PFSK-1 (cell line): Measurements from ENCODE around the gene LRP6.

Experiments
- FOXP2 ChIP-seq: optimal IDR thresholded peaks from 2 replicates; pipeline ENCODE3; 2011; ENCODE audit warnings: borderline replicate concordance, control low read depth, inconsistent platforms; ENCODE audit not compliant: insufficient read depth; ENCODE audit errors: extremely low read length, extremely low read depth
- POLR2AphosphoS5 ChIP-seq: IDR thresholded peaks from 2 replicates; pipeline ENCODE4 v1.6.1; 2012; ENCODE audit warnings: low read depth, mild to moderate bottlenecking, control low read depth, low read length, moderate library complexity
- SIN3A ChIP-seq: IDR thresholded peaks from 2 replicates; pipeline ENCODE4 v1.6.1; 2012; ENCODE audit warnings: mild to moderate bottlenecking, low read length, moderate library complexity, borderline replicate concordance; ENCODE audit not compliant: insufficient read depth
- TAF1 ChIP-seq: IDR thresholded peaks from 2 replicates; pipeline ENCODE4 v1.6.1; 2012; ENCODE audit warnings: low read length, control low read depth, borderline replicate concordance; ENCODE audit not compliant: insufficient read depth
- TF ChIP-seq, protein P1 (sequence below), 2 experiments: IDR thresholded peaks; 2 replicates each; pipeline versions ENCODE4 v1.6.1 to v1.8.0; 2011 to 2012; ENCODE audit warnings: low read depth in 2 of 2, low read length in 2 of 2, control low read depth in 1 of 2, inconsistent platforms in 1 of 2, mild to moderate bottlenecking in 1 of 2, moderate library complexity in 1 of 2; ENCODE audit not compliant: insufficient read depth in 1 of 2

Gene LRP6

DNA sequence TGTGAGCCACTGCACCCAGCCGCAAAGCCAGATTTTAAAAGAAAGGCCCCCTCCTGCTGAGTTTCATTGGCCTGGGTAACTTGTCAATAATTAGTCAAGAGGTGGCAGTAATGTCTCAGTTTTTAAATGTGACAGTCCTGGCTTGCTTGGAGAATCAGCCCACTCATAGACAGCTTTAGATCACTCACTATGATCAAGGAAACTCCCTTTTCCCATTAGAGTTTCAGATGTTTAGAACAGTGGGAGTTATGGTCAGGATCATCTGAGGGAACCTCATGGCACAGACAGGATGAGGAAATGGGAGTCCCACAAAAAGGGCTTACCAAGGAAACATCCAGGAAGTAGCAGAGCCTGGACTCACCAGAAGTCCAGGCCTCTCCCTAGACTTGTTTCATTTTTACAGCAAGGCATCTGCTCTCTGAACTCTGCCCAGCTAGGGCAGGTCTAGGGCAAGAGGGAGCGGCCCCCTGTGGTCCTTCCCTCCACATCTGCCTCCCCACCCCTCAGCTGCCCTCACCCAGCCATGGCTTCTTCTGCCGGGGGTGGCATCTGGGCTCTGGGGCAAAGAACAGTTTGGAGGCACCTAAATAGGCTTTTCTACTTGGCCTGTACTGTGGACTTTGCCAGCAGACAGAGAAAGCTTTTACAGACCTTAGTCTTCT is 184.9 kb downstream of the LRP6 start:
- TF ChIP-seq POLR2AphosphoS5 (no peak), SIN3A (no peak), TAF1 (no peak), FOXP2 (no peak)
- TF ChIP-seq, protein P1, sequence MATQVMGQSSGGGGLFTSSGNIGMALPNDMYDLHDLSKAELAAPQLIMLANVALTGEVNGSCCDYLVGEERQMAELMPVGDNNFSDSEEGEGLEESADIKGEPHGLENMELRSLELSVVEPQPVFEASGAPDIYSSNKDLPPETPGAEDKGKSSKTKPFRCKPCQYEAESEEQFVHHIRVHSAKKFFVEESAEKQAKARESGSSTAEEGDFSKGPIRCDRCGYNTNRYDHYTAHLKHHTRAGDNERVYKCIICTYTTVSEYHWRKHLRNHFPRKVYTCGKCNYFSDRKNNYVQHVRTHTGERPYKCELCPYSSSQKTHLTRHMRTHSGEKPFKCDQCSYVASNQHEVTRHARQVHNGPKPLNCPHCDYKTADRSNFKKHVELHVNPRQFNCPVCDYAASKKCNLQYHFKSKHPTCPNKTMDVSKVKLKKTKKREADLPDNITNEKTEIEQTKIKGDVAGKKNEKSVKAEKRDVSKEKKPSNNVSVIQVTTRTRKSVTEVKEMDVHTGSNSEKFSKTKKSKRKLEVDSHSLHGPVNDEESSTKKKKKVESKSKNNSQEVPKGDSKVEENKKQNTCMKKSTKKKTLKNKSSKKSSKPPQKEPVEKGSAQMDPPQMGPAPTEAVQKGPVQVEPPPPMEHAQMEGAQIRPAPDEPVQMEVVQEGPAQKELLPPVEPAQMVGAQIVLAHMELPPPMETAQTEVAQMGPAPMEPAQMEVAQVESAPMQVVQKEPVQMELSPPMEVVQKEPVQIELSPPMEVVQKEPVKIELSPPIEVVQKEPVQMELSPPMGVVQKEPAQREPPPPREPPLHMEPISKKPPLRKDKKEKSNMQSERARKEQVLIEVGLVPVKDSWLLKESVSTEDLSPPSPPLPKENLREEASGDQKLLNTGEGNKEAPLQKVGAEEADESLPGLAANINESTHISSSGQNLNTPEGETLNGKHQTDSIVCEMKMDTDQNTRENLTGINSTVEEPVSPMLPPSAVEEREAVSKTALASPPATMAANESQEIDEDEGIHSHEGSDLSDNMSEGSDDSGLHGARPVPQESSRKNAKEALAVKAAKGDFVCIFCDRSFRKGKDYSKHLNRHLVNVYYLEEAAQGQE (IDR thresholded peaks at IDR 0.05; ENCODE audit: insufficient read depth in 1 of 2, low read depth in 2 of 2, low read length in 2 of 2), result no peak

DNA sequence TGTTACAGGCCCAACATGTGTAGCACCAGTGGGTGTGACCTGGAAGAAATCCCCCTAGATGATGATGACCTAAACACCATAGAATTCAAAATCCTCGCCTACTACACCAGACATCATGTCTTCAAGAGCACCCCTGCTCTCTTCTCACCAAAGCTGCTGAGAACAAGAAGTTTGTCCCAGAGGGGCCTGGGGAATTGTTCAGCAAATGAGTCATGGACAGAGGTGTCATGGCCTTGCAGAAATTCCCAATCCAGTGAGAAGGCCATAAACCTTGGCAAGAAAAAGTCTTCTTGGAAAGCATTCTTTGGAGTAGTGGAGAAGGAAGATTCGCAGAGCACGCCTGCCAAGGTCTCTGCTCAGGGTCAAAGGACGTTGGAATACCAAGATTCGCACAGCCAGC is 187.6 kb downstream of the LRP6 start:
- no peak for TF ChIP-seq TAF1
- TF ChIP-seq SIN3A, result no peak
- TF ChIP-seq, protein P1 (IDR thresholded peaks at IDR 0.05; ENCODE audit: insufficient read depth in 1 of 2, low read depth in 2 of 2, low read length in 2 of 2), result no peak
- TF ChIP-seq FOXP2, result no peak
- TF ChIP-seq POLR2AphosphoS5, result no peak

DNA sequence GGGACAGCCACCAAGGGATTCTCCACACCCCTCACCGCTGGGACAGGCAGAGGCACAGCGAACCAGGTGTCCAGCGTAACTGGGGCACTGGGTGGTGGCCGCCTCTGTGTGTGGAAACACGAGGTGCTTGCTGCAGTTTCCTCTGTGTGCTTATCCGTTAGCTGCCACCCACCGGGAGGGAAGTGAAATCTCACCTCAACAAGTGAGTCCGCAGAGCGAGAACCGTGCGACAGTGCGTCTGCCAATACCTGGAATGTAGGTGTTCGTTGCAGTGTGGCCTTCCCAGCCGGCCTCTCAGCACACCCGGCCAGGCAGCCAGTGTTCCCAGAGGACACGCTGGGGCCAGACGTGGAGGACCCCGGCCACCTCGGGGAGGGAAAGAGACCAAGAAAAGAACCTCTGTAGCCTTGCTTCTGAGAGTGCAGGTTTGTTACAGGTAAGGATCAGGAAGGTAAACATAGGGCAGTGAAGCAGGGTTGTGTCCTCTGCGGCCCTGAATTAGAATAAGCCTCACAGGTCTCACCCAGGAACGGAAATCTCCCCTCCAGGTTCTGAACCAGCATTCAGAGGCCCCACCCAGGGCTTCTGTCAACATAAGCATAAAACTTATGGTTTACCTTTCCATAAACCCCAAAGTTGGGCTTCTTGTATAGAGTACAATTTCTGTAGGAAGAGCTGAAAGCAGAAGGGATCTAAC is 194.6 kb downstream of the LRP6 start:
- TF ChIP-seq FOXP2, result no peak
- TF ChIP-seq TAF1, result no peak
- no peak for TF ChIP-seq POLR2AphosphoS5
- TF ChIP-seq SIN3A, result no peak
- TF ChIP-seq, protein P1 (IDR thresholded peaks at IDR 0.05; ENCODE audit: insufficient read depth in 1 of 2, low read depth in 2 of 2, low read length in 2 of 2), result no peak

DNA sequence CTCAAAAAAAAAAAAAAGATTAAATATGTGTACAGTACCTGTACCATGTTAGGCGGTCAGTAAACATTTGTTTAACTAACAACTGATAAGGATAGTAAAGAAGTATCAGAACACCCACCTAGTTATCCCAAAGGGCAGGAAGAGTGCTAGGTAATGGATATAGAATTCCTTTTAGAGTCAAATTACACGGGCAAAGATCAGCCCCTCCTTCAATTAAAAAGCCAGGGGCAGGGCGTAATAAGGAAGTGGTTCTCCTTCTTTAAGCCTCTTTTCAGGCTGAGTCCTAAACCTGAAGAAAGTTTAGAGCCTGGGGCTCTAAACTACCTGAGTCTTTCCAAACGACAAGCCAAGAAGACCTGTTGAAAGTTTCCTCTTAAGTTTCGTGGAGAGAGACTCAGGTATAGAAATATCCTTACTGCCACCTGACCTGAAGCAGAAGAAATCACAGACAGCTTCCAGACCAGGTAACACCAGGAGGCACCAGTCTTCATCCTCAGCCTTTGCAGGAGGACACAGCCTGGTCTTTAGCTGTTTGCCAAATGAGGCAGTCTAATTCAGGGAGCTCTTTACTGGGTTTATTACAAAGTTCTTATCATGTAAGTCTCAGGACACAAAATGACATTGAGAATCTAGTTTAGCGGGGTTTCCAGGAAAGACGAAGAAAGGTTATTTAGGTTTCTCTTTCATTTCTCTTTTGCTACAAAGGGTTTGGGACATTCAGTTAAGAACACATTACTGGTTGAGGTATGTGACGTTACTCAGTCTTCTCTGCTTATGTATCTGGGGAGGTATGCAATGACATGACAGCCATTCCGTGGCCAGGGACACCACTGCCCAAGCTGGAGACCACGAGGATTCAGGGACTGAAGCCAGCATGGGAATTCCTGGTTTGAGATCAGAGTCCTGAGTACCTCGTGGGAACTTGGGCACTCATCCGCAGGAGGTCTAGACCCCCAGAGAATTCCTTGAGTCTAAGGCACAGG is 195.9 kb downstream of the LRP6 start, which contains the start of gene BCL2L14:
TSS of gene BCL2L14 (plus strand) at position 266 of the 983 bp plus-strand sequence. CDS start 8,367 bp downstream, outside the sequence.
- TF ChIP-seq TAF1 (no peak), POLR2AphosphoS5 (no peak), FOXP2 (no peak)
- TF ChIP-seq, protein P1 (IDR thresholded peaks at IDR 0.05; ENCODE audit: insufficient read depth in 1 of 2, low read depth in 2 of 2, low read length in 2 of 2), result no peak
